Activated naive CD8-positive, alpha-beta T cell treated with anti-CD3 and anti-CD28 coated beads for 36 hours (primary cell): ENCODE data around the gene OR1Q1. TPM values are rescaled to one million over a fixed set of nuclear protein-coding genes. Genes with fewer than 3 reads are reported as not detected.
"Not testable (repeated sequence)": the region's sequence is repeated elsewhere in the genome, so short reads cannot be mapped to it uniquely, and the experiment has no call there.

Experiments used
- DNase-seq: peaks from one replicate; pipeline ENCODE4 v3.0.0; 2021
- H3K27ac Mint-ChIP-seq: one replicate; pipeline ENCODE4 v1.8.0; 2022; ENCODE audit warnings: mild to moderate bottlenecking, moderate library complexity, mixed read lengths
- H3K27me3 Mint-ChIP-seq: one replicate; pipeline ENCODE4 v1.8.0; 2022; ENCODE audit warnings: mild to moderate bottlenecking, mixed read lengths
- H3K36me3 Mint-ChIP-seq: one replicate; pipeline ENCODE4 v1.8.0; 2021; ENCODE audit warnings: mild to moderate bottlenecking, mixed read lengths
- H3K4me1 Mint-ChIP-seq: one replicate; pipeline ENCODE4 v1.8.0; 2021; ENCODE audit warnings: mixed read lengths
- H3K4me3 Mint-ChIP-seq: one replicate; pipeline ENCODE4 v1.8.0; 2022; ENCODE audit warnings: mild to moderate bottlenecking, moderate library complexity, mixed read lengths
- H3K9me3 Mint-ChIP-seq: one replicate; pipeline ENCODE4 v1.8.0; 2022; ENCODE audit warnings: mixed read lengths
- total RNA-seq, 2 experiments: library from RNA; stranded (reverse); gene quantifications; one replicate each; pipeline ENCODE4 v1.2.3, GENCODE V29; 2021

OR1Q1 gene
- not detected for total RNA-seq

DNA sequence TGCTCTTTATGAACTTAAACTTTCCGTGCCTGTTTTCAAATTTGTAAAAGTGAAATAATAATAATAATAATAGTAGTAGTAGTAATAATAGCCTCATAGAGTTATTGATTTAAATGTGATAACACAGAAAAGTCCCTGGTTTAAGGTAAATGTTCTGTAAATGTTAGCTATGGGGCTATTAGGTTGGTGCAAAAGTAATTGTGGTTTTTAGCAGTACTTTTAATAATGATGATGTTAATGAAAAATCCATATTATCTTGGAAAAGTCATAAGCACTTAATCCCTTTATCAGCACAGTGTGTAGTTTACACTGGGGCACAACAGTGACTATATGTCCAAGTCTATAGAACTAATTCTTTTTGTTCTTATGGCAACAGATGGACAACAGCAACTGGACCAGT is at the start of gene OR1Q1:
TSS of gene OR1Q1 (plus strand) at position 377 of the 400 bp plus-strand sequence. CDS start at position 377, 0 bp downstream.
- Mint-ChIP-seq H3K4me3 (no peak within 1 kb of the TSS), H3K27me3 (no peaks in the 10 kb centered on the region), H3K4me1 (no peaks in the 10 kb centered on the region), H3K9me3 (no peaks in the 10 kb centered on the region), H3K36me3 (no peaks in the 10 kb centered on the region), H3K27ac (no peak within 1 kb of the TSS)
- DNase-seq, result no peak

- no peak for DNase-seq
- Mint-ChIP-seq H3K4me3 (no peak overlapping the region), H3K27me3 (no peaks in the 10 kb centered on the region), H3K4me1 (peaks cover 14% of the 10 kb centered on the region), H3K27ac (no peak overlapping the region), H3K36me3 (no peaks in the 10 kb centered on the region), H3K9me3 (no peaks in the 10 kb centered on the region)
These were observed 46.6 kb upstream of the OR1Q1 start for GRCh38 chr9:122567901-122568300.

DNA sequence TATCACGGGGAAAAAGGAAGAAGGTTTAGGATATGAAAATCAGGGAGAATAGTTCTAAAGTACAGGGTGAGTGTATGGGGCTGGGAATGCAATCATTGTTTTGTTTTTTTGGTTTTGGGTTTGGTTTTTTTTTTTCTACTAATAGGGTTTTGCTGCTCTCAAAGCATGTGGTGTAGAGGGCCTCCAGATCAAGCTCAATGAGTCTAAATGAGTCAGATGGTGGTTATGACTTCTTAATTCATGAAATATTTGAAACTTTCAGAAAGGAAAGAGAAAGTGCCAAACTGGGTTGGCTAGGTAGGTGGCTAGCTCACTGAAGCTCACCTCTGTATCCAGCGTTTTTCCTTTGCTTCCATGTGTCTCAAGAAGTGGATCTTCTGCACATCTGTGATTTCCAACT is 42.1 kb upstream of the OR1Q1 start:
- no peak for DNase-seq
- Mint-ChIP-seq H3K4me1 (peaks cover 19% of the 10 kb centered on the region), H3K4me3 (no peak overlapping the region), H3K9me3 (peaks cover 4% of the 10 kb centered on the region), H3K27me3 (no peaks in the 10 kb centered on the region), H3K27ac (peak overlapping the region; percentile 62), H3K36me3 (peaks cover 7% of the 10 kb centered on the region)

- H3K9me3 Mint-ChIP-seq, result peaks cover 4% of the 10 kb centered on the region
- no peak for DNase-seq
- H3K36me3 Mint-ChIP-seq, result peaks cover 7% of the 10 kb centered on the region
- H3K27ac Mint-ChIP-seq, result no peak overlapping the region
- H3K27me3 Mint-ChIP-seq, result peaks cover 4% of the 10 kb centered on the region
- H3K4me1 Mint-ChIP-seq, result no peaks in the 10 kb centered on the region
- no peak overlapping the region for H3K4me3 Mint-ChIP-seq
These were observed 34.7 kb upstream of the OR1Q1 start for GRCh38 chr9:122579874-122580273.

DNA sequence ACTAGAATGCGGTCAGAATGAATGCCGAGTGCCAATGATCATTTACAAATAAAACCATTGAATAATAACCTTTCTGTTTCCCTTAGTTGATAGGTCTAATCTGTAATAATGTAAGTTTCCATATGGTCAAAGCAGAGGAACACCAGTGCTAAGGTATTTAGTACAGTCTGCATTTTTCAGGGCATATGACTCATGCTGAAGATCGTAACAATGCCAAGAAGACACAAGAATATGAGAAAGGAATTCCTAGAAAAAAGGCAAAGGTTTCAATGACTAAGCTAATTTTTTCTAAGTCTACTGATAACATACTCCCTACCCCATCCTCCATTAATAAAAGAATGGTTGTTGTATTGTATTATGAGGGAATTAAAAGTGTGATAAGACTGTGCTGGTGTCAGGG is 34.2 kb upstream of the OR1Q1 start:
- H3K27me3 Mint-ChIP-seq, result peaks cover 4% of the 10 kb centered on the region
- peaks cover 4% of the 10 kb centered on the region for H3K9me3 Mint-ChIP-seq
- DNase-seq, result no peak
- no peaks in the 10 kb centered on the region for H3K4me1 Mint-ChIP-seq
- H3K27ac Mint-ChIP-seq, result no peak overlapping the region
- no peak overlapping the region for H3K4me3 Mint-ChIP-seq
- H3K36me3 Mint-ChIP-seq, result peaks cover 7% of the 10 kb centered on the region

DNA sequence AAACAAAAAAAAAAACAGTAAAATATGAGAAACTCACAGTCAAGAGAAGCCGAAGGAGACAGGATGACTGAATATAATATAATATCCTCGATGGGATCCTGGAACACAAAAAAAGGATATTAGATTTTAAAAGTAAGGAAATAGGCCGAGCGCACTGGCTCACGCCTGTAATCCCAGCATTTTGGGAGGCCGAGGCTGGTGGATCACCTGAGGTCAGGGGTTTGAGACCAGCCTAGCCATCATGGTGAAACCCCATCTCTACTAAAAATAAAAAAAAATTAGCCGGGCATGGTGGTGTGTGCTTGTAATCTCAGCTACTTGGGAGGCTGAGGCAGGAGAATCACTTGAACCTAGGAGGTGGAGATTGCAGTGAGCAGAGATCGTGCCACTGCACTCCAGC is 31.3 kb upstream of the OR1Q1 start, which contains the start of gene OR1L8:
TSS of gene OR1L8 (minus strand) at position 101 of the 400 bp plus-strand sequence. CDS start 14,907 bp downstream, outside the sequence.
- H3K36me3 Mint-ChIP-seq, DNase-seq, H3K4me3 Mint-ChIP-seq, H3K27ac Mint-ChIP-seq, H3K27me3 Mint-ChIP-seq, H3K4me1 Mint-ChIP-seq, H3K9me3 Mint-ChIP-seq: not testable (repeated sequence)

GRCh38 chr9:122605691-122606090 is 8.8 kb upstream of the OR1Q1 start:
- DNase-seq, result no peak
- Mint-ChIP-seq H3K27me3 (no peaks in the 10 kb centered on the region), H3K4me3 (no peak overlapping the region), H3K9me3 (peaks cover 5% of the 10 kb centered on the region), H3K27ac (no peak overlapping the region), H3K36me3 (peaks cover 3% of the 10 kb centered on the region), H3K4me1 (no peaks in the 10 kb centered on the region)

- Mint-ChIP-seq H3K4me1 (no peaks in the 10 kb centered on the region), H3K9me3 (peaks cover 2% of the 10 kb centered on the region), H3K27ac (no peak overlapping the region), H3K36me3 (peaks cover 3% of the 10 kb centered on the region), H3K27me3 (no peaks in the 10 kb centered on the region), H3K4me3 (no peak overlapping the region)
- no peak for DNase-seq
These were observed 8.0 kb upstream of the OR1Q1 start for GRCh38 chr9:122606587-122606986.

DNA sequence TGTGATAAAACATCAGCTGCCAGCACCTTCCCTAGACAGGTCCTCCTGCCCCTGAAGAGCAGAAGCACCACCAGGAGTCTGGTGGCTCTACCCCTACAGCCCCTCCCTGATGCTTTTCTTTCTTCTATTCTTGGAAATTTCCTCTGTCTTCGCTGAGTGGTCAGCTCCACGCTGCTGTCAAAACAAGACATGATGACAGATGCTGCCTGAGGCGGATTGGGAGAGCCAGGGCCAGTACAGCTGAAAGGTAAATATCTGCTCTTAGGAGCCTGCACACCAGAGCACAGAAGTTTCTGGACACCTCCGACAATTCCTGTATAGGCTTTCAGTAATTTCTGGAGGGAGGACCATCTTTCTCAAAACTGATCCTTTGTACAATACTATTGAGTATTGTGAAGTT is 4.7 kb upstream of the OR1Q1 start:
- DNase-seq, result no peak
- H3K9me3 Mint-ChIP-seq, result no peaks in the 10 kb centered on the region
- H3K4me3 Mint-ChIP-seq, result no peak overlapping the region
- no peak overlapping the region for H3K27ac Mint-ChIP-seq
- no peaks in the 10 kb centered on the region for H3K4me1 Mint-ChIP-seq
- no peaks in the 10 kb centered on the region for H3K36me3 Mint-ChIP-seq
- no peaks in the 10 kb centered on the region for H3K27me3 Mint-ChIP-seq

GRCh38 chr9:122619996-122620395 is 5.5 kb downstream of the OR1Q1 start:
- Mint-ChIP-seq H3K27me3 (no peaks in the 10 kb centered on the region), H3K9me3 (no peaks in the 10 kb centered on the region), H3K4me1 (no peaks in the 10 kb centered on the region), H3K4me3 (no peak overlapping the region), H3K27ac (no peak overlapping the region), H3K36me3 (no peaks in the 10 kb centered on the region)
- no peak for DNase-seq

GRCh38 chr9:122642226-122642625 is 27.7 kb downstream of the OR1Q1 start:
- no peak for DNase-seq
- H3K9me3 Mint-ChIP-seq, result peaks cover 24% of the 10 kb centered on the region
- peaks cover 5% of the 10 kb centered on the region for H3K36me3 Mint-ChIP-seq
- no peak overlapping the region for H3K4me3 Mint-ChIP-seq
- H3K27me3 Mint-ChIP-seq, result no peaks in the 10 kb centered on the region
- no peak overlapping the region for H3K27ac Mint-ChIP-seq
- no peaks in the 10 kb centered on the region for H3K4me1 Mint-ChIP-seq

DNA sequence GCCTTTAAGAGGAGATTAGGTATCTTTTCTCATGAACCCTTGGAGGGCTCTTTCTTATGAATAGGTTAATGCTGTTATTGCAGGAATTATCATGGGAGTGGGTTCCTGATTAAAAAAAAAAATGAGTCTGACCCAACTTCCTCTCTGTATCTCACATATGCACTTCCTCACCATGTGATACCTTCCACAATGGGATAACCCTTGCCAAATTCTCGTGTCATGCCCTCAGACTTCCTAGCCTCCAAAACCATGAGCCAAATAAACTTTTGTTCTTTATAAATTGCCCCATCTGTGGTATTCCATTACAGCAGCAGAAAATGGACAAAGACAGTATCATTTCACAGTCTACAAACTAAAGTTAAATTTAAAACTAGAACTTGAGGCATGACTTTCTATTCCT is 41.8 kb downstream of the OR1Q1 start:
- Mint-ChIP-seq H3K27ac (no peak overlapping the region), H3K27me3 (peaks cover 13% of the 10 kb centered on the region), H3K36me3 (no peaks in the 10 kb centered on the region), H3K9me3 (no peaks in the 10 kb centered on the region), H3K4me1 (no peaks in the 10 kb centered on the region), H3K4me3 (no peak overlapping the region)
- no peak for DNase-seq

- peaks cover 16% of the 10 kb centered on the region for H3K27me3 Mint-ChIP-seq
- DNase-seq, result no peak
- no peak within 1 kb of the TSS for H3K4me3 Mint-ChIP-seq
- H3K27ac Mint-ChIP-seq, result no peak within 1 kb of the TSS
- no peaks in the 10 kb centered on the region for H3K36me3 Mint-ChIP-seq
- H3K9me3 Mint-ChIP-seq, result no peaks in the 10 kb centered on the region
- H3K4me1 Mint-ChIP-seq, result no peaks in the 10 kb centered on the region
These were observed 43.0 kb downstream of the OR1Q1 start, which contains the start of gene OR1B1 for GRCh38 chr9:122657527-122657926. TSS of gene OR1B1 (minus strand) at chr9:122657627.

GRCh38 chr9:122661416-122661815 is 46.9 kb downstream of the OR1Q1 start, which contains the start of gene OR1L1:
TSS of gene OR1L1 (plus strand) at chr9:122661716. CDS start at chr9:122661716, 0 bp downstream.
- no peak within 1 kb of the TSS for H3K4me3 Mint-ChIP-seq
- no peak within 1 kb of the TSS for H3K27ac Mint-ChIP-seq
- peaks cover under 1% of the 10 kb centered on the region for H3K9me3 Mint-ChIP-seq
- H3K27me3 Mint-ChIP-seq, result peaks cover 7% of the 10 kb centered on the region
- no peaks in the 10 kb centered on the region for H3K4me1 Mint-ChIP-seq
- no peaks in the 10 kb centered on the region for H3K36me3 Mint-ChIP-seq
- DNase-seq, result no peak
